Peyer's patch (tissue), 4 donors: ENCODE measurements around the gene UNC119.

Source experiments
- CTCF ChIP-seq, 6 experiments: fragments of 450-650 bp in 4 of 6; fragments of 200-600 bp in 2 of 6; sonication (generic) in 1 of 6; IDR thresholded peaks; one replicate each; pipeline ENCODE4 v1.5.1; 2017 to 2019; ENCODE audit warnings: antibody characterized with exemption in 6 of 6, mild to moderate bottlenecking in 3 of 6, moderate library complexity in 1 of 6
- POLR2A ChIP-seq, 2 donors: fragments of 450-650 bp; IDR thresholded peaks; one replicate each; pipeline ENCODE4 v1.5.1; 2017; ENCODE audit warnings: antibody characterized with exemption in 2 of 2, mild to moderate bottlenecking in 2 of 2, moderate library complexity in 2 of 2

- no peak for TF ChIP-seq POLR2A (IDR thresholded peaks at IDR 0.05)
- no peak for TF ChIP-seq CTCF (IDR thresholded peaks at IDR 0.05)
These were observed 27.1 kb upstream of the UNC119 start for GRCh38 chr17:28579526-28579925.
